GM23248 (cell line): Measurements from ENCODE around the gene WDR46. TPM values are rescaled to one million over a fixed set of nuclear protein-coding genes. Genes with fewer than 3 reads are reported as not detected.

Experiments
- DNase-seq: peaks from one replicate; pipeline ENCODE4 v3.0.0-alpha.2; 2015
- H2AFZ ChIP-seq: fragments of 200-600 bp; sonication (generic); 2 replicates; pipeline ENCODE4 v1.6.1; 2016; ENCODE audit warnings: antibody characterized with exemption
- H3F3A ChIP-seq: fragments of 200-600 bp; sonication (generic); 2 replicates; pipeline ENCODE4 v1.6.1; 2016; ENCODE audit warnings: mild to moderate bottlenecking, antibody characterized with exemption, mixed run types; ENCODE audit not compliant: insufficient read depth
- H3K27ac ChIP-seq: fragments of 200-600 bp; sonication (generic); 2 replicates; pipeline ENCODE4 v1.5.1; 2016; ENCODE audit warnings: mild to moderate bottlenecking
- H3K27me3 ChIP-seq: fragments of 200-600 bp; sonication (generic); replicated peaks from 2 replicates; pipeline ENCODE4 v1.6.1; 2016; ENCODE audit warnings: mild to moderate bottlenecking; ENCODE audit not compliant: insufficient read depth
- H3K36me3 ChIP-seq: fragments of 200-600 bp; sonication (generic); 2 replicates; pipeline ENCODE4 v1.6.1; 2016; ENCODE audit warnings: low read depth, mild to moderate bottlenecking
- H3K4me1 ChIP-seq: fragments of 200-600 bp; sonication (generic); 2 replicates; pipeline ENCODE4 v1.6.1; 2016; ENCODE audit warnings: mild to moderate bottlenecking; ENCODE audit not compliant: insufficient read depth
- H3K4me2 ChIP-seq: fragments of 200-600 bp; sonication (generic); one replicate; pipeline ENCODE4 v1.6.1; 2016; ENCODE audit warnings: mild to moderate bottlenecking; ENCODE audit not compliant: unreplicated experiment
- H3K4me3 ChIP-seq: fragments of 200-600 bp; sonication (generic); 2 replicates; pipeline ENCODE4 v1.5.1; 2016; ENCODE audit warnings: mild to moderate bottlenecking
- H3K79me2 ChIP-seq: fragments of 200-600 bp; sonication (generic); 2 replicates; pipeline ENCODE4 v1.6.1; 2016; ENCODE audit warnings: mild to moderate bottlenecking; ENCODE audit not compliant: insufficient read depth
- H3K9ac ChIP-seq: fragments of 200-600 bp; sonication (generic); 2 replicates; pipeline ENCODE4 v1.6.1; 2016; ENCODE audit warnings: mild to moderate bottlenecking
- H3K9me2 ChIP-seq: fragments of 200-600 bp; sonication (generic); 2 replicates; pipeline ENCODE4 v1.6.1; 2016; ENCODE audit warnings: mixed run types, mild to moderate bottlenecking, moderate library complexity; ENCODE audit not compliant: insufficient read depth
- H3K9me3 ChIP-seq: fragments of 200-600 bp; sonication (generic); one replicate; pipeline ENCODE4 v1.6.1; 2017; ENCODE audit warnings: low read depth
- H4K20me1 ChIP-seq: fragments of 200-600 bp; sonication (generic); 2 replicates; pipeline ENCODE4 v1.6.0; 2016; ENCODE audit not compliant: insufficient read depth
- EZH2 ChIP-seq: fragments of 200-600 bp; sonication (generic); IDR thresholded peaks from 2 replicates; pipeline ENCODE4 v1.6.1; 2018; ENCODE audit warnings: antibody characterized with exemption, mild to moderate bottlenecking; ENCODE audit not compliant: insufficient read depth, poor library complexity, severe bottlenecking
- EZH2phosphoT487 ChIP-seq: fragments of 200-600 bp; sonication (generic); IDR thresholded peaks from 2 replicates; pipeline ENCODE4 v1.6.1; 2018; ENCODE audit warnings: antibody characterized with exemption, moderate library complexity, mild to moderate bottlenecking, low read depth; ENCODE audit not compliant: insufficient read depth
- WGBS, 2 experiments: methylation state at CpG; one replicate each; pipeline ENCODE4 v1.1.6; 2015 to 2017; ENCODE audit warnings: low lambda C conversion rate in 2 of 2, low coverage in 1 of 2; ENCODE audit errors: missing lambda C conversion rate in 2 of 2; 5-methylcytosine and 5-hydroxymethylcytosine counted together
- in situ Hi-C: fragments of 300-500 bp; cut with MboI; formaldehyde crosslinking; loops from 2 replicates; pipeline ENCODE4 v1.15.0; 2020
- polyA plus RNA-seq: library from polyadenylated mRNA; unstranded; fragments of >200 nt; fragmentation: Nextera tagmentation; extraction: Ambion mirVana; gene quantifications from 2 replicates; pipeline ENCODE4 v1.2.1, GENCODE V29; 2016
- total RNA-seq: library from RNA; depleted of rRNA; stranded (reverse); fragments of >200 nt; shearing (Covaris generic); gene quantifications from 2 replicates; pipeline ENCODE4 v1.2.3, GENCODE V29; 2014

WDR46 gene
- total and polyA plus RNA-seq, 2 experiments from 2014 or later, result 64.4 to 79.4 TPM

- in situ Hi-C loops, result no loop called here
- peak overlapping the region; percentile 87 for H3K4me2 ChIP-seq
- 69 to 81% methylated on average over 8 to 9 of the region's 9 CpGs for WGBS, 2 experiments
- no peak for DNase-seq
- H3K9ac ChIP-seq, result peak overlapping the region; percentile 94; the same call in 1 of the 2 replicates
- no peaks in the 10 kb centered on the region for H3K9me3 ChIP-seq
- no peaks in the 10 kb centered on the region for H3K27me3 ChIP-seq
- no peaks in the 10 kb centered on the region for H3K9me2 ChIP-seq
- no peaks in the 10 kb centered on the region for H4K20me1 ChIP-seq
- H3K27ac ChIP-seq, result peak overlapping the region; percentile 77
- peaks cover 26% of the 10 kb centered on the region for H3K4me1 ChIP-seq
- H3K4me3 ChIP-seq, result peak overlapping the region; percentile 94; the same call in 1 of the 2 replicates
- H2AFZ ChIP-seq, result no peak overlapping the region
- H3F3A ChIP-seq, result peaks cover 34% of the 10 kb centered on the region
- no peak for TF ChIP-seq EZH2
- TF ChIP-seq EZH2phosphoT487, result no peak
- H3K79me2 ChIP-seq, result peaks cover 51% of the 10 kb centered on the region
- H3K36me3 ChIP-seq, result peaks cover 13% of the 10 kb centered on the region; the same call in 1 of the 2 replicates
These were observed 32.2 kb upstream of the WDR46 start for GRCh38 chr6:33321227-33321626.

- Histone ChIP-seq H3K9me3 (no peaks in the 10 kb centered on the region), H3F3A (peaks cover 34% of the 10 kb centered on the region), H3K9ac (peak overlapping the region; percentile 94), H3K4me1 (peaks cover 26% of the 10 kb centered on the region), H3K4me3 (peak overlapping the region; percentile 94; the same call in 1 of the 2 replicates), H3K9me2 (no peaks in the 10 kb centered on the region), H3K27ac (peak overlapping the region; percentile 77), H2AFZ (no peak overlapping the region), H3K79me2 (peaks cover 51% of the 10 kb centered on the region), H3K4me2 (peak overlapping the region; percentile 87), H3K36me3 (peaks cover 13% of the 10 kb centered on the region; the same call in 1 of the 2 replicates), H4K20me1 (no peaks in the 10 kb centered on the region), H3K27me3 (no peaks in the 10 kb centered on the region)
- no peak for TF ChIP-seq EZH2phosphoT487
- TF ChIP-seq EZH2, result no peak
- peak; percentile 94 for DNase-seq
- in situ Hi-C loops, result no loop called here
- WGBS, 2 experiments, result 62 to 67% methylated on average over 32 of the region's 32 CpGs
These were observed 31.5 kb upstream of the WDR46 start for GRCh38 chr6:33320315-33321181.

GRCh38 chr6:33319939-33320314 lies 30.9 kb upstream of the WDR46 start:
- peak overlapping the region; percentile 46; the same call in 1 of the 2 replicates for H3K4me3 ChIP-seq
- peak overlapping the region; percentile 94 for H3K9ac ChIP-seq
- H3K4me1 ChIP-seq, result peaks cover 28% of the 10 kb centered on the region
- peak overlapping the region; percentile 77 for H3K27ac ChIP-seq
- no peaks in the 10 kb centered on the region for H3K9me2 ChIP-seq
- peaks cover 34% of the 10 kb centered on the region for H3F3A ChIP-seq
- no peaks in the 10 kb centered on the region for H4K20me1 ChIP-seq
- in situ Hi-C loops, result no loop called here
- no peak overlapping the region for H2AFZ ChIP-seq
- H3K4me2 ChIP-seq, result peak overlapping the region; percentile 87
- WGBS, 2 experiments, result 83% methylated on average over 3 of the region's 3 CpGs
- peaks cover 13% of the 10 kb centered on the region; the same call in 1 of the 2 replicates for H3K36me3 ChIP-seq
- DNase-seq, result no peak
- H3K27me3 ChIP-seq, result no peaks in the 10 kb centered on the region
- H3K9me3 ChIP-seq, result no peaks in the 10 kb centered on the region
- TF ChIP-seq EZH2 (no peak), EZH2phosphoT487 (no peak)
- H3K79me2 ChIP-seq, result peaks cover 51% of the 10 kb centered on the region

GRCh38 chr6:33318426-33319073 lies 29.5 kb upstream of the WDR46 start:
- in situ Hi-C loops, result no loop called here
- H3K79me2 ChIP-seq, result peaks cover 53% of the 10 kb centered on the region
- H3K9me2 ChIP-seq, result no peaks in the 10 kb centered on the region
- peaks cover 32% of the 10 kb centered on the region for H3K4me1 ChIP-seq
- H3K27ac ChIP-seq, result peak overlapping the region; percentile 78
- TF ChIP-seq EZH2 (no peak), EZH2phosphoT487 (no peak)
- no peaks in the 10 kb centered on the region for H3K9me3 ChIP-seq
- no peaks in the 10 kb centered on the region for H3K27me3 ChIP-seq
- DNase-seq, result no peak
- H3K4me3 ChIP-seq, result peak overlapping the region; percentile 78
- 74 to 81% methylated on average over 8 of the region's 8 CpGs for WGBS, 2 experiments
- peak overlapping the region; percentile 78 for H3K4me2 ChIP-seq
- H4K20me1 ChIP-seq, result no peaks in the 10 kb centered on the region
- H3K9ac ChIP-seq, result peak overlapping the region; percentile 80
- peaks cover 30% of the 10 kb centered on the region for H3F3A ChIP-seq
- H3K36me3 ChIP-seq, result peaks cover 13% of the 10 kb centered on the region; the same call in 1 of the 2 replicates
- H2AFZ ChIP-seq, result peak overlapping the region; percentile 74
